K562 (cell line): ENCODE results near the gene RSBN1L. TPM values are rescaled to one million over a fixed set of nuclear protein-coding genes. Genes with fewer than 3 reads are reported as not detected.

ENCODE experiments used
- CBFB ChIP-seq: sonication (generic); formaldehyde crosslinking; IDR thresholded peaks from 2 replicates; pipeline ENCODE4 v1.4.0; 2020; ENCODE audit warnings: mild to moderate bottlenecking, missing genetic modification reagents
- HNRNPLL ChIP-seq: fragments of 200-400 bp; formaldehyde crosslinking; IDR thresholded peaks from 2 replicates; pipeline ENCODE4 v1.6.1; 2017; ENCODE audit warnings: low read length, low read depth, mild to moderate bottlenecking; ENCODE audit not compliant: poor library complexity, severe bottlenecking
- JUN ChIP-seq, 2 experiments: sonication (generic) in 1 of 2; formaldehyde crosslinking in 1 of 2; IDR thresholded peaks; 2 replicates each; pipeline versions ENCODE4 v1.6.1 to v1.8.0; 2012 to 2022; ENCODE audit warnings: borderline replicate concordance in 2 of 2, mild to moderate bottlenecking in 2 of 2, improper control_type of control experiment in 1 of 2, low read depth in 1 of 2, low read length in 1 of 2, missing genetic modification reagents in 1 of 2
- MYBL2 ChIP-seq, 2 experiments: fragments of 450-650 bp in 1 of 2; sonication (generic) in 1 of 2; formaldehyde crosslinking in 1 of 2; IDR thresholded peaks; 2 replicates each; pipeline versions ENCODE4 v1.6.1 to v1.8.1; 2017 to 2022; ENCODE audit warnings: borderline replicate concordance in 1 of 2, inconsistent platforms in 1 of 2, low read depth in 1 of 2, mild to moderate bottlenecking in 1 of 2, missing genetic modification reagents in 1 of 2, moderate library complexity in 1 of 2
- RBM17 ChIP-seq: fragments of 200-400 bp; formaldehyde crosslinking; IDR thresholded peaks from 2 replicates; pipeline ENCODE4 v1.6.1; 2017; ENCODE audit warnings: low read depth, mild to moderate bottlenecking, low read length, borderline replicate concordance
- SMAD3 ChIP-seq: fragments of 450-650 bp; formaldehyde crosslinking; conservative IDR thresholded peaks from 2 replicates; pipeline ENCODE4 v1.4.0; 2020; ENCODE audit warnings: mild to moderate bottlenecking
- TAF1 ChIP-seq: IDR thresholded peaks from 2 replicates; pipeline ENCODE4 v1.6.1; 2011; ENCODE audit warnings: mild to moderate bottlenecking, low read length, moderate library complexity; ENCODE audit not compliant: insufficient read depth, control insufficient read depth, severe bottlenecking; ENCODE audit errors: extremely low read depth
- TCFL5 ChIP-seq: fragments of 250-450 bp; sonication (Bioruptor Pico); conservative IDR thresholded peaks from 2 replicates; pipeline ENCODE4 v1.6.1; 2021; ENCODE audit warnings: mild to moderate bottlenecking, moderate library complexity, matching md5 sums
- TEAD4 ChIP-seq, 2 experiments: sonication (generic) in 1 of 2; formaldehyde crosslinking in 1 of 2; IDR thresholded peaks; 2 replicates each; pipeline versions ENCODE4 v1.6.1 to v1.8.0; 2012 to 2022; ENCODE audit warnings: borderline replicate concordance in 1 of 2, inconsistent platforms in 1 of 2, low read length in 1 of 2, mild to moderate bottlenecking in 1 of 2, missing genetic modification reagents in 1 of 2
- ZNF175 ChIP-seq: fragments of 200-800 bp; sonication (Bioruptor generic); IDR thresholded peaks from 2 replicates; pipeline ENCODE4 v1.6.1; 2016; ENCODE audit warnings: low read depth, mild to moderate bottlenecking, missing genetic modification characterization, missing compliant biosample characterization
- polyA plus RNA-seq, 8 experiments: library from polyadenylated mRNA; depleted of rRNA in 4 of 8; stranded (reverse) in 5 of 8; unstranded in 3 of 8; fragments of >200 nt; fragmentation: Nextera tagmentation in 2 of 8; fragmentation: Illumina TruSeq in 1 of 8; extraction: Ambion mirVana in 2 of 8; extraction: Trizol in 1 of 8; gene quantifications; 2 replicates each; pipeline versions ENCODE4 v1.2.1 to v1.2.3, GENCODE V29; 2011 to 2014; ENCODE audit warnings: inconsistent platforms in 1 of 8, missing spikeins in 1 of 8
- total RNA-seq, 7 experiments: library from RNA; depleted of rRNA in 6 of 7; stranded (reverse); fragments of >200 nt in 6 of 7; fragmentation: Illumina TruSeq in 2 of 7; extraction: Trizol in 2 of 7; gene quantifications; 2 replicates each; pipeline versions ENCODE4 v1.2.1 to v1.2.3, GENCODE V29; 2011 to 2021; ENCODE audit warnings: low replicate concordance in 1 of 7
- TF ChIP-seq, protein P1 (sequence below): fragments of 450-650 bp; IDR thresholded peaks from 2 replicates; pipeline ENCODE4 v1.6.1; 2017; ENCODE audit warnings: antibody characterized with exemption, mild to moderate bottlenecking
- TF ChIP-seq, protein P2 (sequence below): fragments of 450-650 bp; IDR thresholded peaks from one replicate; pipeline ENCODE4 v1.6.1; 2018; ENCODE audit warnings: mild to moderate bottlenecking, moderate library complexity; ENCODE audit not compliant: partially characterized antibody
- TF ChIP-seq, protein P3 (sequence below): sonication (generic); formaldehyde crosslinking; IDR thresholded peaks from 2 replicates; pipeline ENCODE4 v1.8.1; 2023; ENCODE audit warnings: mild to moderate bottlenecking, missing genetic modification reagents
- TF ChIP-seq, protein P4 (sequence below), 2 experiments: fragments of 450-650 bp in 1 of 2; sonication (generic) in 1 of 2; formaldehyde crosslinking in 1 of 2; IDR thresholded peaks in 1 of 2; conservative IDR thresholded peaks in 1 of 2; 2 replicates each; pipeline versions ENCODE4 v1.6.1 to v1.8.1; 2016 to 2023; ENCODE audit warnings: mild to moderate bottlenecking in 2 of 2, moderate library complexity in 2 of 2, inconsistent platforms in 1 of 2, missing genetic modification reagents in 1 of 2
- TF ChIP-seq, protein P5 (sequence below): sonication (generic); IDR thresholded peaks from 2 replicates; pipeline ENCODE4 v1.6.1; 2016

The RSBN1L gene
- total and polyA plus RNA-seq, 9 of the 15 experiments (the other 6 are each of a cell fraction or from before 2014, with no cell fraction given), result 6.2 to 35.2 (median 20.1) TPM

DNA sequence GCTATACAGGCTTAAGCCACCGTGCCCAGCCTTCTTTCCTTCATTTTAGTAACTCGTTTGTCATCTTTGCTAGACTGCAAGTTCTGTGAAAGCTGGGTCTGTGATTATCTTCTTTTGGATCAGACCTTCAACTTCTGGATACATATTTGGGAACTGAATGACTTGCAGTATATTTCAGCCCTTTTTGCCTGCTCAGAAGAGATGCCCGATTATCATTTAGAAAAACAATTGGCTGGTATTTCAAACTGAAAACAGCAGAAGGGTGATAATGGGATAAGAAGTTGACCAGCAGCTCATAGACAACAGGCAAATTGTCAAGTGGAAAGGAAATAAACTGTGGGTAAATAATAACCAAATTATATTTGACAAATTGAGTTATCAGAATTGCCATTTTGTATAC lies 14.6 kb downstream of the RSBN1L start (continued):
- TF ChIP-seq TCFL5 (CRISPR knock-in tag), result no peak
- no peak for TF ChIP-seq JUN (IDR thresholded peaks at IDR 0.05; ENCODE audit: borderline replicate concordance, low read depth, low read length)
- no peak for TF ChIP-seq JUN (CRISPR knock-in tag; IDR thresholded peaks at IDR 0.05; ENCODE audit: borderline replicate concordance)
- TF ChIP-seq CBFB (CRISPR knock-in tag), result no peak
- TF ChIP-seq, protein P1, sequence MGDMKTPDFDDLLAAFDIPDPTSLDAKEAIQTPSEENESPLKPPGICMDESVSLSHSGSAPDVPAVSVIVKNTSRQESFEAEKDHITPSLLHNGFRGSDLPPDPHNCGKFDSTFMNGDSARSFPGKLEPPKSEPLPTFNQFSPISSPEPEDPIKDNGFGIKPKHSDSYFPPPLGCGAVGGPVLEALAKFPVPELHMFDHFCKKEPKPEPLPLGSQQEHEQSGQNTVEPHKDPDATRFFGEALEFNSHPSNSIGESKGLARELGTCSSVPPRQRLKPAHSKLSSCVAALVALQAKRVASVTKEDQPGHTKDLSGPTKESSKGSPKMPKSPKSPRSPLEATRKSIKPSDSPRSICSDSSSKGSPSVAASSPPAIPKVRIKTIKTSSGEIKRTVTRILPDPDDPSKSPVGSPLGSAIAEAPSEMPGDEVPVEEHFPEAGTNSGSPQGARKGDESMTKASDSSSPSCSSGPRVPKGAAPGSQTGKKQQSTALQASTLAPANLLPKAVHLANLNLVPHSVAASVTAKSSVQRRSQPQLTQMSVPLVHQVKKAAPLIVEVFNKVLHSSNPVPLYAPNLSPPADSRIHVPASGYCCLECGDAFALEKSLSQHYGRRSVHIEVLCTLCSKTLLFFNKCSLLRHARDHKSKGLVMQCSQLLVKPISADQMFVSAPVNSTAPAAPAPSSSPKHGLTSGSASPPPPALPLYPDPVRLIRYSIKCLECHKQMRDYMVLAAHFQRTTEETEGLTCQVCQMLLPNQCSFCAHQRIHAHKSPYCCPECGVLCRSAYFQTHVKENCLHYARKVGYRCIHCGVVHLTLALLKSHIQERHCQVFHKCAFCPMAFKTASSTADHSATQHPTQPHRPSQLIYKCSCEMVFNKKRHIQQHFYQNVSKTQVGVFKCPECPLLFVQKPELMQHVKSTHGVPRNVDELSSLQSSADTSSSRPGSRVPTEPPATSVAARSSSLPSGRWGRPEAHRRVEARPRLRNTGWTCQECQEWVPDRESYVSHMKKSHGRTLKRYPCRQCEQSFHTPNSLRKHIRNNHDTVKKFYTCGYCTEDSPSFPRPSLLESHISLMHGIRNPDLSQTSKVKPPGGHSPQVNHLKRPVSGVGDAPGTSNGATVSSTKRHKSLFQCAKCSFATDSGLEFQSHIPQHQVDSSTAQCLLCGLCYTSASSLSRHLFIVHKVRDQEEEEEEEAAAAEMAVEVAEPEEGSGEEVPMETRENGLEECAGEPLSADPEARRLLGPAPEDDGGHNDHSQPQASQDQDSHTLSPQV, result peak; percentile 76
- TF ChIP-seq ZNF175 (CRISPR knock-in tag), result no peak
- TF ChIP-seq MYBL2 (IDR thresholded peaks at IDR 0.05; ENCODE audit: low read depth), result peak; percentile 52; the same call in 1 of the 2 replicates
- TF ChIP-seq MYBL2 (CRISPR knock-in tag; IDR thresholded peaks at IDR 0.05; ENCODE audit: borderline replicate concordance), result no peak
- TF ChIP-seq, protein P2, sequence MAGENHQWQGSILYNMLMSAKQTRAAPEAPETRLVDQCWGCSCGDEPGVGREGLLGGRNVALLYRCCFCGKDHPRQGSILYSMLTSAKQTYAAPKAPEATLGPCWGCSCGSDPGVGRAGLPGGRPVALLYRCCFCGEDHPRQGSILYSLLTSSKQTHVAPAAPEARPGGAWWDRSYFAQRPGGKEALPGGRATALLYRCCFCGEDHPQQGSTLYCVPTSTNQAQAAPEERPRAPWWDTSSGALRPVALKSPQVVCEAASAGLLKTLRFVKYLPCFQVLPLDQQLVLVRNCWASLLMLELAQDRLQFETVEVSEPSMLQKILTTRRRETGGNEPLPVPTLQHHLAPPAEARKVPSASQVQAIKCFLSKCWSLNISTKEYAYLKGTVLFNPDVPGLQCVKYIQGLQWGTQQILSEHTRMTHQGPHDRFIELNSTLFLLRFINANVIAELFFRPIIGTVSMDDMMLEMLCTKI, result no peak
- TF ChIP-seq TAF1, result no peak
- TF ChIP-seq TEAD4 (IDR thresholded peaks at IDR 0.05; ENCODE audit: low read length), result peak; percentile 45; the same call in 1 of the 2 replicates
- no peak for TF ChIP-seq TEAD4 (CRISPR knock-in tag; IDR thresholded peaks at IDR 0.05; ENCODE audit: borderline replicate concordance)
- TF ChIP-seq, protein P3, sequence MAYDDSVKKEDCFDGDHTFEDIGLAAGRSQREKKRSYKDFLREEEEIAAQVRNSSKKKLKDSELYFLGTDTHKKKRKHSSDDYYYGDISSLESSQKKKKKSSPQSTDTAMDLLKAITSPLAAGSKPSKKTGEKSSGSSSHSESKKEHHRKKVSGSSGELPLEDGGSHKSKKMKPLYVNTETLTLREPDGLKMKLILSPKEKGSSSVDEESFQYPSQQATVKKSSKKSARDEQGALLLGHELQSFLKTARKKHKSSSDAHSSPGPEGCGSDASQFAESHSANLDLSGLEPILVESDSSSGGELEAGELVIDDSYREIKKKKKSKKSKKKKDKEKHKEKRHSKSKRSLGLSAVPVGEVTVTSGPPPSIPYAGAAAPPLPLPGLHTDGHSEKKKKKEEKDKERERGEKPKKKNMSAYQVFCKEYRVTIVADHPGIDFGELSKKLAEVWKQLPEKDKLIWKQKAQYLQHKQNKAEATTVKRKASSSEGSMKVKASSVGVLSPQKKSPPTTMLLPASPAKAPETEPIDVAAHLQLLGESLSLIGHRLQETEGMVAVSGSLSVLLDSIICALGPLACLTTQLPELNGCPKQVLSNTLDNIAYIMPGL (CRISPR knock-in tag), result no peak
- no peak for TF ChIP-seq HNRNPLL
- no peak for TF ChIP-seq SMAD3
- no peak for TF ChIP-seq RBM17
- TF ChIP-seq, protein P4, sequence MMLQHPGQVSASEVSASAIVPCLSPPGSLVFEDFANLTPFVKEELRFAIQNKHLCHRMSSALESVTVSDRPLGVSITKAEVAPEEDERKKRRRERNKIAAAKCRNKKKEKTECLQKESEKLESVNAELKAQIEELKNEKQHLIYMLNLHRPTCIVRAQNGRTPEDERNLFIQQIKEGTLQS (IDR thresholded peaks at IDR 0.05), result no peak; the same call in 1 of the 2 replicates
- TF ChIP-seq, protein P4 (CRISPR knock-in tag; conservative IDR thresholded peaks at IDR 0.05), result no peak
- TF ChIP-seq, protein P5, sequence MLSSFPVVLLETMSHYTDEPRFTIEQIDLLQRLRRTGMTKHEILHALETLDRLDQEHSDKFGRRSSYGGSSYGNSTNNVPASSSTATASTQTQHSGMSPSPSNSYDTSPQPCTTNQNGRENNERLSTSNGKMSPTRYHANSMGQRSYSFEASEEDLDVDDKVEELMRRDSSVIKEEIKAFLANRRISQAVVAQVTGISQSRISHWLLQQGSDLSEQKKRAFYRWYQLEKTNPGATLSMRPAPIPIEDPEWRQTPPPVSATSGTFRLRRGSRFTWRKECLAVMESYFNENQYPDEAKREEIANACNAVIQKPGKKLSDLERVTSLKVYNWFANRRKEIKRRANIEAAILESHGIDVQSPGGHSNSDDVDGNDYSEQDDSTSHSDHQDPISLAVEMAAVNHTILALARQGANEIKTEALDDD, result peak; percentile 60; the same call in 1 of the 2 replicates
